Measurements from ENCODE around the gene HS2ST1.

DNA sequence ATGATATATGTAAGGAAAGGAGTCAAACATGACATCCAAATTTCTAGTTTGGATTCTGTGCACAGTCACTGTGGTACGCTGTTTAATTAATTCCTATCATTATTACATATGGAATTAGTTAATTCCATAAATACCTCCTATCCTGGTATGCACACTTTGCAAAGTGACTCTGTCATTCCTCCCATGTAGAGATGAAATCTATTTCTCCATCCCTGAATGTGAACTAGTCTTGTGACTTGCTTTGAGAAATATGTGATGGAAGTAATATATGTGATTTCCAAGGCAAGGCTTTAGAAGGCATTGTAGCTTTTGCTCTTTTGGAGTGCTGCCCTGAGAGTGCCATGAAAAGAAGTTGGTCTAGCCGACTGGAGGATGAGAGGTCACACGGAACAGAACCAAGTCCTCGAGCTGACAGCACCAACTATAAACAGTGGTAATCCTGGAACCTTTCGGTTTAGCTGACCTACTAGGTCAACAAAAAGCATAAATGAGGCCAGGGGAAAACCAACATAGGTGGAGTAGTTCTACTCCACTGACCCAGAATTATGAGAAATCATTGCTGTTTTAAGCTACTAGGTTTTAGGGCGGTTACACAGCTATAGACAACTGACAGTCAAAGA lies 2.0 kb upstream of the HS2ST1 start:
- TF ChIP-seq CTCF (IDR thresholded peaks at IDR 0.05) (no peak), POLR2A (IDR thresholded peaks at IDR 0.05) (no peak)
